Stimulated activated CD4-positive, alpha-beta T cell treated with anti-CD3 and anti-CD28 coated beads, Interleukin-1b, Interleukin-23, amount 100 ng/mL, for 4 hours (primary cell): ENCODE measurements around the gene ADAM22.

Experiments
- DNase-seq, 2 donors: peaks; one replicate each; pipeline ENCODE4 v3.0.0-alpha.2; 2020; ENCODE audit warnings: low read depth in 2 of 2

The ADAM22 gene

DNA sequence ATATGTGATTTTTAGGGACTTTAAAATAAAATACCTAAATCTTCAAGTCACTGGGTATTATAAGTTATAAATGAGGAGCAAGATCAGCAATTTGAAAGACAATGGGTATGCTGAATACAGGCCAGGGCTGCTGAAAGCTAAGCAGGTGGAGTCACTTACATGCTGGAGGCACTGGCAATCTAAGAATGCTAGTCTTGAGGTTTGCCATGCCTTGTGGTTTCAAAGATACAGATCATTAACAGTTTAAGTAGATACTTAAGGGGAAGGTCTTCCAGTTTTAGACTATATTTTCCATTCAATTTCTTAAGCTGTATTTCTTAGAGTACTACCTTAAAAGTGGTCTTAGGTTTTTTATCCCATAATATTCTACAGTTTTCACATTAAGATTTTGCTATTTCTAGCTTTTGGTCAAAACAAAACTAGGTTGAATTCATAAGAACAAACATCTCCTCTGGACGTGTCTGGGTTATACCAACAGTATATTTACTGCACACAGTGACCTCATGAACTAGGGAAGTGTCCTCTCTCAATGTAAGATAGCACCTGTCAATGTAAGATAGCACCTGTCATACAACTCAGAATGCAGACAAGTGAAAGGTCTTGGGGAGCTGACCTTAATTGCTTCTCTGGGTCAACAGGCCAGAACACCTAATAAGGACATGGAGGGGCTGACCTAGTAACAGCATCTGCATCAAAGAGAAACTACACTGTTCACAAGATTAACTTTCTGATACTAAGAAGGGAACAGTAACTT is 283.8 kb downstream of the ADAM22 start:
- DNase-seq = no peak

DNA sequence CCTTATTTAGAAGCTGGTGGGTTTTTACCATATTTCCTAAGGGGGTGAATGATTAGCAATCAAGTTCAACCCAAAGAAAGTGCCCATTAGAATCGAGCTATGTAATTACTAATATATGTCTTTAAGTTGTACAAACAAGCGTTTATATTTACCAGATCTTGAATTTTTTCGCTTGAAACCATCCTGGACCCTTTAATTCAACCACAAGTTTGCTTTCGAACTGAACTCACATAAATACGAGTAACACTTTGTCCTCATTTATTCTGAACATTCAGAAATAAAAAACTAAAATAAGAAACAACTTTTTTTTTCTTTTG is 284.3 kb downstream of the ADAM22 start:
- DNase-seq = no peak

DNA sequence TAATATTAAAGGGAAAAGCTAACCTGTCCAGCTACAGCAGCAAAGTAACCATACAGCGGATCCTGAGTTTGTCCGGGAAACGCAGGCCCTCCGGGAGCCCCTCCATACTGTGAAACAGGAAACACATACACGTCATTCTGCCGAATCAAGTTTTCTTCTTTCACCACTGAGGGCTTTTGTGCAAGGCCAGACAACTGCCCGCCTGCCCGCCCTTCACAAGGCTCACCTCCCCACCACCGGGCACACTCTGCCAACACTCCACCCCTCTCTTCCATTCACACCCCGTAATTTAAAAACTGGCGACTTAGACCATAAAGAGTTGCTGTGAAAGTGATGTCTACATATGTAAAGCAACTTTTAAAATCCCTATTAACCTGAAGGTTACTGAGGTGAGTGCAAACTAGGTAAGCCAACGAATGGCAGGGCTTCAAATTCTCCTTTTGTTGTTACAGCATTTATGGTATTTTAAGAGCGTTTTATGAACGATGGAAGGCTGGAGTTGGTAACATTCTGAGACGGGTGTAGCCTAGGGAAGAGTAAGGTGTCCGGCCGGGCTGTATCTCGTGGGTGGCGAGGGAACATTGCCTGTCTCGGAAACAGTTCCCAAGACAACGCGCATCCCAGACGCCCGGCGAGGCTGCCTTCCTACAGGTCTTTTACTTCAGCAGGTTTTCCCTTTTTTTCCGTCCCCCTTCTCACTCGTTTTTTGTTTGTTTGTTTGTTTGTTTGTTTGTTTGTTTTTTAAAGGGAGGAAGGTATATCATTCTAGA is 285.0 kb downstream of the ADAM22 start:
- DNase-seq = no peak

DNA sequence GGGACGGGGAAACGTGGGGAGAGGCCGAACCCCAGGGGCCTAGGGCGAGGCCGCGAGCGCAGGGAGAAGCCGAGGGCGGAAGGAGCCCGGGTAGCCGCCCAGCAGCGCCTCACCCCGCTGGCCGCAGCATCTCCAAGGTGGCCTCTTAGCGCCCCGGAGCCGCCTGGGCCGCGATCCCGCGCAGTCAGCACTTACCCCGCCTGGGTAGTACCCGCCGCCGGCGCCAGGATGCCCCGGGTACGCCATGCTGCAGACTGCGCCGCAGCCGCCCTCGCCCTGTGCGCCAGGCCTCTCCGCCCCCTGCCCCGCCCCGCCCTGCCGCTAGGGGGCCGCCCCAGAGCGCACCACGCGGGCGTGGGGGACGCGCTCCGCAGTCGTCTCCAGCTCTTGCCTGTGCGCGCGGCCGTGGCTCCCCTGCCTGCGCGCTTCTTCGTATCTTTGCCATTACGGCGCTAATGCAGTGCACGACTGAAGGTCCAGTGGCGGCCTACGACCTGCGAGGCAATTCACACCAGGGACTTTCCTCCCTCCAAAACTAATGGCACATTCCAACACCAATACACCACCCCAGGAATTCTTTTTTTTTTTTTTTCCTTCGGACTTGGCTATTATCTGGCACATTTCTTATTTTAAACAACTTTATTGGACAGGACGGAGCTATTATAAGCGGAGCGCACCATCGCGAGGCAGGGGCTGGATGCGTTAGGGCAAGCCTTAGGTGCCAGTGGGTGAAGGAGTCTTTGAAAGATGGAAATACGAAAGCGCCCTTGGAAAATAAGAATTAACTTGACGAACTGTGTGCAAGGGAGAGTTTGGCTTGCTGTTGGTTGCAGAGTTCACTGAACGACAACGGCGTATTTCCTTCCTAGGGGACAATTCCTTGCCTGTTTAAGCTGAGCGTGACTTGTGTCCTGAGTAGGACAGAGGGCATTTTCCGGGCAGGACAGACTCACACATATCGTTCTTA is 286.0 kb downstream of the ADAM22 start, which contains the start of gene SRI:
Gene SRI (minus strand): TSS at position 258 of the 967 bp plus-strand sequence. CDS start 12 bp downstream, at position 246.
- peak; percentile 86 to 91 for DNase-seq

DNA sequence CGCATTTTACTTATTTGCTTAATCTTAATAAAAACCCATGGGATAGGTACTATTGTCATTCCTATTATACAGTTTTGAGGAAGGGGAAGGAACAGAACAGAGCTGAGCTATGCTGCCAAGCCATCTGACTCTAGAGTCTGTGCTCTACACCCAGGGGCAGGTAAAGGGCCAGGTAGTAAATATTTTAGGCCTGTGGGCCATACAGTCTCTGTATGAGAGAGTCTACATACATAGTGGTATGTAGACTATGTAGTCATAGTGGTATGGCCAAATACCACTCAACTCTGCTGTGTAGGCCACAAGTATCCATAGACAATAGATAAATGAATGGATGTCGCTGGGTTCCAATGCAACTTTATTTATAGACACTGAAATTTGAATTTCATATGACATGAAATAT is 289.2 kb downstream of the ADAM22 start:
- DNase-seq = no peak

DNA sequence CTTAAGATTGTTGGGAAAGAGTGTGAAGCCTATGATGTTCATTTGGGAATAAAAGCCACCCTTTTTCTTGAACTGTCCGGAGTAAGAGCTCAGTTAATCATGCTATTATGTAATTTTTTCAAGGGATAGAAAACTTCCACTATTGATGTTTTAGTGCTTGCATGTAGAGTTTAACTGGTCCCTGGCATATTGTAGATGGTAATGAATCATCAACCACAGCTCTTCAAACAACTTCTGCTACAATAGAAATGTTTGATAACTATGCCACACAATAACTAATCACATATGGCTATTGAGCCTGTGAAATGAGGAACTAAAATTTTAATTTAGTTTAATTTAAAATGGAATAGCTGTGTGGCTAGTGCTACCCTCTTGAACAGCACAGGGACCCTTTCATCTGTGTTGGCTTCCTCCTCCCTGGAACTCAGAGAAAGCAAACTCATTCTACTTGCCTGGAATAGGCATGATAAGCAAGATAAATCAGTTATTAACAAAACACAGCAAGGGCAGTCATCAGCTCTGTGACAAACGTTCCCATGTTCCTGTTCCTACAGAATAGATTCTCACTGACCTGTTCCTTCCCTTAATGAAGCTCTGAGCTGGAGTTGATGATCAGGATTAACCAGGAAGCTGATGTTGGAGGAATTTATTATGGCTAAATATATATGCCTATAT is 290.7 kb downstream of the ADAM22 start:
- DNase-seq = no peak

DNA sequence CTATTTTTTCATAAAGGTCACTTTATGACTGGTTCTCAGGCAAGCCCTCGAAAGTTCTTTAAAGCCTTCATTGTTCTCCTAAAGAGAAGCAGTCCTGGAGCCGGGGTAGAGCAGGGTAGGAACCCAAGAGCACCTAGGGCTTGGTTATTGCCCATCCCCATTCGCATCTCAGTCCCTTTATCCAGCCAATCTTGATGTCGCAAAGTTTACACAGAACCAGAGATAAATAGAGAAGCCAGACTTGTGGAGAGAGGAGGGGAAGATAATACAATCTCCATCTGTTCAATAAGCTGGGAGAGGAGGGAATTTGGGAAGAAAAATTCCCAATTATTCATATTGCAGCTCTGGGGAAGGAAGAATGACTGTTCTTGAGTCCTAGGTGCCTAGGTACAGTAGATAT is 292.1 kb downstream of the ADAM22 start:
- DNase-seq = no peak

DNA sequence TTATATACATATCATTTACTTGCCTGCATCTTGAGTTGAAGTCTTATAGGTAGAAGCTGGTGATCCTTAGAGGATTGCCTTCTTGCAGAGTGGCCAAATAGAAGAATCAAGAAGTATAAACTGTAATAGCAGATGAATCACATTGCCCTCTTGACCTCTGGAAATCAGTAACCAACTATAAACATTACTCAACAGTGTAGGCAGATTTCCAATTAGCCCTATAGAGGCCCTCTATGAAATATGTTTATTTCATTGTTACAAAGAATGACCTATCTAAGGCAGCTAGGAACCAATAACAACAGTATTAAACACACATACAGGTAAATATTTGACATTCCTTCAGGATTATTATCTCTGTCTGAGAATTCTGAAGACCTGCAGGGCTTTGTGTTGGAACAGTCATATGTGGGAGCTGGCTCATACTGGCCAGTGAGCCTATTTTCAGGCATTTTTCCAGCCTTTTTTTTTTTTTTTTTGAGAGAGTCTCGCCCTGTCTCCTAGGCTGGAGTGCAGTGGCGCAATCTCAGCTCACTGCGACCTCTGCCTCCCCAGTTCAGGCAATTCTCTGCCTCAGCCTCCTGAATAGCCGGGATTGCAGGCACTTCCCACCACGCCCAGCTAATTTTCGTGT is 292.9 kb downstream of the ADAM22 start:
- DNase-seq = no peak

DNA sequence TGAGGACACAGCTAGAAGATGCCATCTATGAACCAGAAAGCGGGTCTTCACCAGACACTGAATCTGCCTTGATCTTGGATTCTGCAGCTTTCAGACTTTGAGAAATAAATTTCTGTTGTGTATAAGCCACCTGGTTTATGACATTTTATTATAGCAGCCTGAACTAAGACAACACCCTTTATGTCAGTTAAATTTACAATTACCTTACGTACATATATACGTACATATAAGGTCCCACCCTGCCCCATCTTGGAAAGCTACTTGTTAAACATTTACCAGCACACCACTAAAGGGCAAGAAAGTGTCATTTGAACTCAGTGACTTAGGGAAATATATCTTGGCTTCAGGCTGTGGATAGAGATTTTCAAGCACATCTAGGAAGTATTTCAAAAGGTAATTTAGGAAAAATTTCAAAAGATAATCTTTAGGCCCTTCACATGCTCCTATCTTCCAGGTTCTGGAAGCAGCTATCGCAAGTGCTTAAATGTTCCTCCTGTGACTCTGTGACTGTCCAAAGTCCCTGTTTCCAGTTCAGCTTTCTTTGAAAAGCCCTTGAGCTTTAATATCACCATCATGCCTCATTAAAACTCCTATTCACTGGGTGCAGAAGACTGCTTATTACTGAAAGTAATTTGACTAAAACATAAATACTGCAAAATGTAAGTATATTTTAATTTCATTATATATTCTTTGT is 295.4 kb downstream of the ADAM22 start:
- no peak for DNase-seq

DNA sequence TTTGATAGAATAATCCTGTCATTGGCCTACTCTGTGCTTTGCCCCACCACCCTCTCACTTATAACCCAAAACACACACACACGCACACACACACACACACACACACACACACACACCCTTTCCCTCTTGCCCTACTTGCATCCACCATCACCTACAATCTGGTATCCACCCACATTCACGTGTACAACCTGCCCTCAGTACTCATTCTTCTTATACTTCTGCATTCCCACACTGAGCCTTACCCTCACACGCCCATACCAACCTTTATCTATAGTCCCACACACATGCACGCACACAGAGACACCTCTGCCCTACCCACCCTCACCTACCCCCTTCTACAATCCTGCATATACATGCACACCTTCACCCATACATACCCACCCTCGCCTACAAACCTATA is 296.6 kb downstream of the ADAM22 start:
- DNase-seq = no peak

DNA sequence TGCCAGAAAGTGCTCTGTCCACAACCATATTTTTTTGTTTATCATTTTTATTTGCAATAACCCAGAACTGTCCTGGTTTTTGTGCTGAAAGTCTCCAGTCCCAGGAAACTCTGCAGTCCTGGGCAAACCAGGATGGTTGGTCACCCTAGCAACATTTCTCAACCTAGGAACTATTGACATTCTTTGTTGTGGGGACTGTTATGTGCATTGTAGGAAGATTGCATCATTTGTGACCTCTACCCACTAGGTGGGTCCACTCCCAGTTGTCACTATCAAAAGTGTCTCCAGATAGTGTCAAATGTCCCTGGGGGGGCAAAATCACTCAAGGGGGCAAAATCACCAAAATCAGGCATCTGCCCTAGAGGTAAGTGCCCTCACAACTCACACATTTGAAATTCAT is 299.8 kb downstream of the ADAM22 start:
- no peak for DNase-seq

DNA sequence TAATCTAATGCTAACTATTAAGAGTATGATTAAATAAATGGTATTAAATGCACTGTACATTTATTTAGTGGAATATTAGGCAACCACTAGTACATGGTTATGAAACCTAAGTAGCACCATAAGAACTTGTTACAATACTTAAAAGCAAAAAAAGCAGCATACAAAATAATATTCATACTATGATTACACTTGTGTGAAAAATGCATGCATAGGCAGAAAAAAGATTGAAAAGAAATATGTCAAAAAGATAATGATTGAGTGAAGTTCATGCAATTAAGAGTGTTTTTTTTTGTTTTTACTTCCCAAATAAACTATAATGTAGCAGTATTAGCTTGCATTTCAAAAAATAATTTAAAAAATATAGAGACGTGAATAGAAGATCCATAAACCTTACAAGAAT is 305.8 kb downstream of the ADAM22 start:
- no peak for DNase-seq

DNA sequence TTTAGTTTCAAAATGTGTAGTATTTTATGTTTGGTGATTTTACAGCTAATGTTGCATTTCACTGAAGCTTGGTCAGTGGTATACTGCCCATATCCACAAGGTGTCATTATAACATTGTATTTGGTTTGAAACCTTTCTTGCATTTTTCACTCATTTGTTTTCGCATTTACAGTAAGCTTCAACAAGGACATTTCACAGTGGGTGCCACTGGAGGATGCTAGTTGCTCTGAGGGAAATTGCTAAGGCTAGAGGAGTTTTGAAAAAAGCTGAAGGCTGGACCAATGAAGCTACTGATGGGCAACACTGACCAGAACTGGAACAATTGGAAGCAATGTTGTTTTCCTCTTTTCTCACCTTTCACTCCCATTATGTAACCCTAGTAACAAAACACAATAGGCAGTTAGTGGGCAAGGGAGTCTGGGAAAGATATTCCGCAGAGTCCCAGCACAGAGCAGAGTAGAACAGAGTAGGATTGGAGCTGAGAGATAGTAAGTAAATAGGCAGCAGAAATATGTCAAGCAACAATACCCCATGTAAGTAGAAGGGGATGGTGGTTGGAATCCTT is 309.4 kb downstream of the ADAM22 start:
- DNase-seq = no peak

DNA sequence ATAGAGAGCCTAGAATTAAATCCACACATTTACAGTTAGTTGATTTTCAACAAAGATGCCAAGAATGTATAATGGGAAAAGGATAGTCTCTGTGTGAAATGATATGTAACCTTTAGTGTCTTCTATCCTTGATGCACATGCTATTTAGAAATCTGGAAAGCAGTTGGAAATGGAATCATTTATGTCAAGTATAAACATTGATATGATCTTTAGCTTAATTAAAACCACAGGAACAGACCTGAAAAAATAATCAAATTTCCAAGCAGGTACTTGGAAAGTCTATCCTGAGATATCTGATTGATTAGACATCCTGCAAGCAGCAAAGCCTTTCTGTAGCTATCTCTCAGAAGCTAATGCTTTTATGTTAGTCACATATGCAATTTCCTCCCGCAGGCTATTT is 310.2 kb downstream of the ADAM22 start:
- no peak for DNase-seq
